HG03064 (cell line): ENCODE data around the gene FRS3.

Experiments used
- ATAC-seq: cut with Tn5 transposase; IDR thresholded peaks from one replicate; pipeline ENCODE4 v1.9.1; 2021; ENCODE audit warnings: low read depth; ENCODE audit not compliant: unreplicated experiment

Gene FRS3

GRCh38 chr6:41791984-41792383 lies 12.3 kb upstream of the FRS3 start:
- no peak for ATAC-seq

GRCh38 chr6:41791305-41791704 lies 11.6 kb upstream of the FRS3 start:
- ATAC-seq, result no peak

GRCh38 chr6:41790045-41790444 lies 10.3 kb upstream of the FRS3 start:
- ATAC-seq, result no peak

DNA sequence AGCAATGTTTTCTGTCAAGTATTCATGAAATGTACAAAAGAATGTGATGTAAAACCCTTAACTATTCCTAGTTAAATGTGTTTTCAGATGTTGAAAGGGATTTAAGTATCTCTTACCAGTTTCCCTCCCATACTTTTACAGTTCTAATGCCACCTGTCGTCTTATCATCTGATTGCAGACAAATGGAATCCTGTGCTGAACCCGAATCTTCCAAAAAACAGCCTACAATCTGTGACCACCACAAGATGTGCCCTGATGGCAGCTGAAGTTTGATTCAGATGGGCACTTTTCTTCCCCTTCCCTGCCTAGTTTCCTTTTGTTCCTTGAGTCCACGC lies 9.7 kb upstream of the FRS3 start:
- ATAC-seq, result no peak

DNA sequence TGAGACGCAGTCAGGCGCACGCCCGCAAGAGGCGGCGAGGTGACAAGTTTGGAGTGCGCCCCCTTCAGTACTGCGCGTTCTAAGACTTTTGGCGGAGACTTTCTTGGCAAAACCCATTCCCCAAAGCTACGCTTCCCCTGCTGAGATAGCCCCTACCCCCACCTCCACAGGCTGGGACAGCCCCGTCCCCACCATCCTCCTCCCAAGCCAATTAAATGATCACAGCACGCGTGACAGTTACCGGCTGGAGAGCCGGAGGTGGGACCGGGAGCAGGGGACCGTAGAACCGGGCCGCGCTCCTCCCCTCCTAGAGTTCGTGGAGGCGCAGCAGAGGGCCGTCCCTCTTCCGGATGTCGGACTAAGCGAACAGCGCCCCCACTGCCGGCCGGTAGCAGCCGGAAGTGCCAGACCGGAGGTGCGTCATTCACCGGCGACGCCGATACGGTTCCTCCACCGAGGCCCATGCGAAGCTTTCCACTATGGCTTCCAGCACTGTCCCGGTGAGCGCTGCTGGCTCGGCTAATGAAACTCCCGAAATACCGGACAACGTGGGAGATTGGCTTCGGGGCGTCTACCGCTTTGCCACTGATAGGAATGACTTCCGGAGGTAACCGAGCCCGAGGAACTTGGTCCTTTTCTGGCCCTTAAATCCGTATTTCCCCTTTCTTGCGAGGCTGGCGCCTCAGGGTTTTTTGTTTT lies 7.7 kb upstream of the FRS3 start, which contains the start of gene TOMM6:
TSS of gene TOMM6 (plus strand) at position 476 of the 699 bp plus-strand sequence. CDS start at position 480, 4 bp downstream.
- ATAC-seq, result peak; percentile 68

DNA sequence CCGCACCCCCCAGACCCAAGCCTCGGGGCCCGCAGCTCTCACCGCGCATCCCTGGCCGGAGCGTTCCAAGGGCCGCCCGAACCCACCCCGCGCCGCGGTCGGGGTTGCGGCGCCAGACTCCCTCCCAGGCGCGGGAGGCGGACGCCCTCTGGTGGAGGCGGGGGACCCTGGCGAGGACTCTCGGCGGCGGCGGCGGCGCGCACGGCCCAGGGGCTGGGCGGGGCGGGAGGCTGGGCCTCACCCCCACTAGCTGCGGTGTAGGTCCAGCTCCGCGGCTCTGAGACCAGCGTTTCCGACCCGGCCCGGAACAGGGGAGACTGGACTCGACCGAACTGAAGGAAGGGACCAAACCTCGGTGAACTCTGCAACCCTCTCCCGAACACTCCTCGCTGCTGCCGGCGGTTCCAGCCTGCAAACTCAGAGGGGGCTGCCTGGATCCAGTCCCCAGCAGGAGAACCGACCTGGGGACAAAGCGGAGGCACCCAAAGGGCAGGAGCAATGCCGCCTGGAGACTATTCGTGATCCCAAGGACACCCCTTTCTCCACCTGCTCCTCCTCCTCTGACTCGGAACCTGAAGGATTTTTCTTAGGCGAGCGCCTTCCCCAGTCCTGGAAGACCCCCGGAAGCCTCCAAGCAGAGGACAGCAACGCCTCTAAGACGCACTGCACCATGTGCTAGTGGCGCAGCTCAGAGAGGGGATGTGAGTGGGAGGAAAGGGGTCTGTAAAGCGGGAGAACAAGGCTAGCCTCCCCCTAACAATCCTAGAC lies 6.9 kb upstream of the FRS3 start:
- ATAC-seq, result no peak

GRCh38 chr6:41785689-41786450 lies 6.2 kb upstream of the FRS3 start:
- ATAC-seq, result no peak

GRCh38 chr6:41785254-41785653 lies 5.6 kb upstream of the FRS3 start:
- ATAC-seq, result no peak

GRCh38 chr6:41784581-41785171 lies 5.0 kb upstream of the FRS3 start:
- no peak for ATAC-seq

DNA sequence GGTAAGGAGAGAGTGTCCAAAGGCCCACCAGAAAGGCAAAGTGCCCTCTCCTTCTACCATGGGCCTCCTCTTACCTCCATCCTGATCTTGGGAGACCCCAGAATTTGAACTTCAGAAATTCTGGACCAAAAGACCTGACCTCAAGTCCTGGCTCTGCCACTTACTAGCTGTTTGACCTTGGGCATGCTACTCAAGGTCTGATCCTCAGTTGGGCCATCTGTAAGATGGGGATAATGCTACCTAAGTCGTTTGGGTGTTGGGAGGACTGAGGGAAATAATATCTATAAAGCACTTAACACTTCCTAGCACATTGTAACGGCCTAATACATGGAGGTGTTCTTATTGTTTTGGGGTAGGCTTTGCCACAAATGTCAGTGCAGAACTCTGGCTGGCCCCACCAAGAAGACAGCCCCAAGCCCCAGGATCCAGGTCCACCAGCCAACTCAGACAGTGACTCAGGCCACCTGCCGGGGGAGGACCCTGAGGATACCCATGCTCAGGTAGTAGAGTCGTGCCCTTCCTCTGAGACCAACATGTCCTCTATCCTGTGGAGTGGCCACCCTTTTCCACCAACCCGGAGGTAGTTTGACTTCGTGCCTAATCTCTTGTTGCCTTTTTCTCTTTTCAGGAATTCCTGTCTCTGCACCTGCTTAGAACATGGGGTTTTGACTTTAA lies 3.5 kb upstream of the FRS3 start:
- no peak for ATAC-seq

- no peak for ATAC-seq
Observed at GRCh38 chr6:41781366-41781730, 1.6 kb upstream of the FRS3 start.

DNA sequence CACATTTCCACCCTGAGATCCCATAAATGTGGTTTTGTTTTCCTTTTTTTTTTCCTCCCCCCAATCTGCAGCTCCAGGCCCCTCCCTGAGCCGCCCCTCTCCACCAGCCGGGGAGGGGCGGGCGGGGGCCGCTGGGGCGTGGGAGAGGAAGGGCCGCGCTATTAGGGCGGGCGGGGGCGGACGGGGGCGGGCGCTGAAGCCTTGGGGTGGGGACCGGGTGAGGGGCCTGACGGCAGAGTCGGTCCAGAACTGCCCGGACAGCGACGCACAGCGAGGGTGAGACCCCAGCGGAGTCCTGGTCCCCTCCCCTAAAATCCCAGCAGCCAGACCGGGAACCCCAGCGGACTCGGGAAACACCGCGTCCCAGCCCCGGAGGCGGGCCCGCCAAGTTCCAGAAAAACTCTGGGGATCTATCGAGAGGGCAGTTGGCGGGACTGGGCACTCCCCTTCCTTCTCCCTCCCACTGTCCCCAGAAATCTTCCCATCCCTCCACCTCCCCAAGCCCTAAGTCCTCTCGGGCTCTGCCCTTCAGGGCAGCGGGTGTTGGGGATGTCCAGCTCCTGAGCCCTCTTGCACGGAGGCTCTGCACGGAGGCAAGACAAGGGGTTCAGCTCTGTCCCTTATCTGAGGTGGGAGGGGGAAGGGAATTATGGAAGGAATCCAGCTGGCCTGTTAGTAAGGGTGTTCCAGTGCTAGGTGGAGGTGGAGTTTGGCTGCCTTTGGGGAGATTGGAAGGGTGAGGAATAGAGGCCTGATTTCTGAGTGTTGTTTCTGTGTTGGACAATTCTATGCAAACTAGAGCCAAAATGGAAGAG lies 1.1 kb upstream of the FRS3 start, which contains the start of gene PRICKLE4:
TSS of gene PRICKLE4 (plus strand) at position 232 of the 815 bp plus-strand sequence. CDS start 2,692 bp downstream, outside the sequence.
- no peak for ATAC-seq

DNA sequence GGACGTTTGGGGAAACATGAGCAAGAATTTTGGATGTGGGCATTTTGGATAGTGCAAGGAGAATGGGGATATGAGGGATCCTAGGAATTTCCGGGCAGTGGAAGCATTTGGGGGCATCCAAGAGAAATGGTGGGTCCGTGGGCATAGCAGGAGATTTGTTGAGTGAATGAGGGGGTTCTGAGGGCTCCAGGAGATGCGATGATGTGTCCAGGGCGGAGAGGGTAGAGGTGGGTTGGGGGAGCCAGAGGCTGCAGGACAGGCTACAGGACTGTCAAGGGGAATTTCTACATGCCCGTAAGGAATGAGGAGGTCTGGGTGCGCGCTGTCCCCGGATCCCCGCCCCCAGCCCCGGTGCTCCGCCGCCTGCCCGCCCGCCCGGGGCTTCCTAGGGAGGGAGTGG lies 364 bp downstream of the FRS3 start:
- ATAC-seq, result no peak

- no peak for ATAC-seq
Observed at GRCh38 chr6:41778895-41779294, 805 bp downstream of the FRS3 start.

GRCh38 chr6:41777551-41778285 lies 2.0 kb downstream of the FRS3 start:
- no peak for ATAC-seq

GRCh38 chr6:41775293-41775882 lies 4.3 kb downstream of the FRS3 start:
- no peak for ATAC-seq

GRCh38 chr6:41774841-41775240 lies 4.9 kb downstream of the FRS3 start:
- no peak for ATAC-seq
